UCSD-AML1 (cell line): ENCODE data around the gene CPT1C.
A peak's percentile ranks its signal among the peaks of the same experiment; 100 is the strongest.

Experiments
- DNase-seq: peaks from one replicate; lab custom pipeline; 2025; ENCODE audit not compliant: unreplicated experiment; lab: John Stamatoyannopoulos, UW

CPT1C gene

GRCh38 chr19:49690656-49691242, at the start of gene CPT1C:
Gene CPT1C, plus strand, starts transcription at chr19:49691116. Its CDS starts 1,137 bp downstream, at chr19:49692253.
- DNase-seq, result no peak

- DNase-seq, result peak; percentile 100
Observed at GRCh38 chr19:49641688-49642491, 49.0 kb upstream of the CPT1C start, which contains the start of gene SCAF1. Gene SCAF1, plus strand, starts transcription at chr19:49642209. Its CDS starts 2,818 bp downstream, at chr19:49645027.

GRCh38 chr19:49642492-49643035, 48.4 kb upstream of the CPT1C start:
- no peak for DNase-seq

GRCh38 chr19:49643466-49643865, 47.5 kb upstream of the CPT1C start:
- no peak for DNase-seq

- DNase-seq, result no peak
Observed at GRCh38 chr19:49645592-49645991, 45.3 kb upstream of the CPT1C start.

GRCh38 chr19:49645995-49646394, 44.9 kb upstream of the CPT1C start:
- DNase-seq, result no peak

GRCh38 chr19:49646586-49646985, 44.3 kb upstream of the CPT1C start:
- DNase-seq, result no peak

GRCh38 chr19:49651029-49651819, 39.7 kb upstream of the CPT1C start:
- DNase-seq, result no peak

GRCh38 chr19:49651820-49652550, 38.9 kb upstream of the CPT1C start:
- DNase-seq, result no peak

- DNase-seq, result no peak
Observed at GRCh38 chr19:49652551-49653465, 38.1 kb upstream of the CPT1C start.

- no peak for DNase-seq
Observed at GRCh38 chr19:49653466-49653806, 37.5 kb upstream of the CPT1C start.

GRCh38 chr19:49654581-49654980, 36.3 kb upstream of the CPT1C start:
- no peak for DNase-seq

- no peak for DNase-seq
Observed at GRCh38 chr19:49655570-49656455, 35.1 kb upstream of the CPT1C start.

- DNase-seq, result no peak
Observed at GRCh38 chr19:49656456-49657109, 34.3 kb upstream of the CPT1C start.

- DNase-seq, result no peak
Observed at GRCh38 chr19:49657493-49658138, 33.3 kb upstream of the CPT1C start.

GRCh38 chr19:49658139-49658517, 32.8 kb upstream of the CPT1C start:
- no peak for DNase-seq

- DNase-seq, result no peak
Observed at GRCh38 chr19:49658566-49659442, 32.1 kb upstream of the CPT1C start.
